Middle frontal gyrus (tissue), 1 donor: ENCODE data around the gene ITGA2.

ENCODE experiments used
- DNase-seq: peaks from one replicate; pipeline ENCODE4 v3.0.0-alpha.2; 2015; ENCODE audit warnings: low spot score; ENCODE audit errors: extremely low spot score

The ITGA2 gene

DNA sequence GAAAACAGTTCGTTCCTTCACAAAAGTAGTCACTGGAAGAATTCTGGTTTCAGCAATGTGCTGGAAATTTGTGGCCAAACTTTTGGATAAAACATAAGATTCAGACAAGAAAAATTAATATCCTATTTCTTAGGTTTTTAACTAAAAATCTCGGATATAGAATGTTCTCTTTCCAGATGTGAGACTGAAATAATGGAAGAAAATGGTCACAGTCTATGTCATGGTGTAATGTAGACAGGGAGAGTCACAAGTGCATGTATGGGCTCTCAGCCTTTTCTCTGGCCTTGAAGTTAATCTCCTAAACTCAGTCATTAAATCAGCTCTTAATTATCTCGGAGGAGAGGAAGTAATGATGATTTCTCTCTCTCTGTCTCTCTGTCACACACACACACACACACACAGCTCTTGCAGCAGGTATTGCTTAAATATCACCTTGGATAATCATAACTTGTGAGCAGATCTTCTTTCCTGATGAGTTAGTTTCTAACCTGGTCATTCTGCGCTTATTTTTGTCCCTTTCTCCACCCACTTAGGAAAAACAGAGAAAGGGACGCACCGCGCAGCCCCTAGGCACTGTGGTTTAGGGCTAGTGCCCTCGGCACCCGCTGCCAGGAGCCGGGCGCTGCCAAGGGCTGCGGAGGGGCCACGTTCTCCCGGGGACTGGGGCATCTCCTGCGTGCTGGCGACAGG, 672 bp upstream of the ITGA2 start:
- no peak for DNase-seq

DNA sequence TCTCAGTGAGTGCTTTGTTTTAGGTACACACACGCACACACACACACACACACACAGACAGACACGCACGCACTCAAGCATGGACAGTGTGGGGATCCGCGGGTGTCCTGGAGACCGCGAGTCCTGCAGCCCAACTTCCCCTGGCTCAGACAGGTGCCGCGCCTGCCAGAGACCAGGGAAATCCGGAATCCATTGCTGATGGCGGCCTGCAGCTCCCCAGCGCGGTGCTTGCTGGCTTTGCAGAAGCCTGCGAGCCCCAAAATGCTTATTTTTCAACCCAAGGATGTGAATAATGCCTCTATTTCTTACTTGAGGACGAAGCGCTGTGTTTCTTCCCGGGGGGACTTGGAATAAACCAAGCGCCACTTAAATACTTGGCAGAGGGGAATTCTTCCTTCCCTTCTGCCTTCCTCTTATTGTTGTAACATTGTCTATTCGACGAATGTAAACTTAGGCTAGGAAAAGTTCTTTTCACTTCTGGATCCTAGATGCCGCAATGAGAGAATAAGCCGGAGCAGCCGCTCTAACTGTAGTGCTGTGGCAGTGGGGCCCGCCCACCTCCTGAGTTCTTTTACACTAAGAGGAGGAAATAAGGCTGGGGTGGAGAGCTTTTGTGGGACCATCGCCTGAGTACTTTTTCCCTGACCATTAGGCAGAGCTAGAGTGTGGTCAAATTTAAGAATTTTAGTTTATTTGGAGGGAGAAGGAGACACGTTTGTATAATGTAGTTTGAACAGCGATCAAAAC, 802 bp downstream of the ITGA2 start:
- DNase-seq, result no peak

DNA sequence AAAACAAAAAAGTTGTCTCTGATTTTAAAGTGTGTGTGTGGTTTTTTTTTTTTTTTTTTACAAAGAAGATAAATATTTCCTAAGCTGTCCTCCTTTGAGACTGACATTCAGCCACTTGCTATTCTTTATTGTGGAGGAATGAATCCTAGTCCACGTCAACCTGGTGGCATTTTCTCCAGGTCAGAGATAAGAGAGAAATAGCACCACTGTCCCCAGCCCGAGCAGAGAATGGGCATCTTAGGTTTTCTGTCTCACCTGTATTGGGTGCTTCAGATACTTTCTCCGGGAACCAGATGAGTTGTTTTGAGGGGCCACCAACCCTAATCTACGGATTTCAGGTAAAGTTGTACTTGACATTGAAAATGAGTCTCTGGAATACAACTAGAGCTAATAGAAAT, 1.4 kb downstream of the ITGA2 start:
- DNase-seq, result no peak

DNA sequence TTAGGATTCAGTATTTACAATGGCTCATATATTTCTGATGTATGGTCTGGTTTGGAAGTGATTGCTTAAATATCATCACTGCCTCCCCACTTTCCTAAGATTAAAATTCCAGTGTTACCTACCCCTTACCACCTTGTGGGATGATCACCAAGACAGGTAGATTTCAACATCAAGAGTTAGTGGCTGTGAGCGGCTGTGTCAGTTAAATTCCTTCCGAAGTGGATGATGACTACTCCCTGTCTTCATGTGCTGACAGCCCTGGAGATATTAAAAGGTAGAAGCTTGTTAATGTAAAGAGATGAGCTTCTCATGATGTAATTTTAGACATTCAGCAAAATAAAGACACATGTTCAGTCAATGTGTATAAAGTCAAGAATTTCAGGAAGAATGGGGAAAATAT, 4.2 kb downstream of the ITGA2 start:
- no peak for DNase-seq

DNA sequence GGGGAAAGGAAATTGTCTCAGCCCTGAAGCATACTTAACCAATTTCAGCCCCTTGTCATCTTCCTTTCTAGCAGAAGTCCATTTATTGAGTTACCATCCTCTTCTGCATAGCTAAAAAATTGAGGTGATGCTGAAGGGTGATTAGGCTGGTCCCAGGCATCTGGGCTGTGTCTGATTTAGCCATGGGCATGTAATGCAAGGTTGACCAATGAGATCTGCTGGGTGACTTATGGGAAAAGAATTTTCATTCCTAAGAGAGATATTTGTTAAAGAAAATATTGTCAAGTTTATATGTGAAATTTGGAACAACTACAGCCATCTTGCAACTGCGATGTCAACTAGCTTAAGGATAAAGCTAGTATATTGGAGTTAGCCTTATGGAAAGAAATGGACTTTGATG, 5.1 kb downstream of the ITGA2 start:
- DNase-seq, result no peak

DNA sequence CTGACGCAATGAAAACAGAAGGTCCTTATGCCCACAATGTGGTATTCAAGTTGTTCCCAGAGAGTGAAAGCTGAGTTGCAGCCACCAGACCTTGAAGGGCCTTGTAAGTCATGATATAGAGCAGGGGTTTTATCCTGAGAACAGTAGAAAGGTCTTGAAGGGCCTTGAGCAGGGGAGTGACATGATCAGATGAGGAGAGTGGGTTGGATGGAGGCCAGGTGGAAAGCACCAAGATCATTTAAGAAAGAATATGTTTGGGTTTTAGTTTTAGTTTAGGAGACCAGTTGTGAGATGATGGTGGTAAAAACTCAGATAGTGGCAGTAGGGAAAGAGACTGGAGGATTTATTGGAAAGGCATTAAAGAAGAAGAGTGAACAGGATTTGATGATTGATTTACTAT, 5.9 kb downstream of the ITGA2 start:
- no peak for DNase-seq

DNA sequence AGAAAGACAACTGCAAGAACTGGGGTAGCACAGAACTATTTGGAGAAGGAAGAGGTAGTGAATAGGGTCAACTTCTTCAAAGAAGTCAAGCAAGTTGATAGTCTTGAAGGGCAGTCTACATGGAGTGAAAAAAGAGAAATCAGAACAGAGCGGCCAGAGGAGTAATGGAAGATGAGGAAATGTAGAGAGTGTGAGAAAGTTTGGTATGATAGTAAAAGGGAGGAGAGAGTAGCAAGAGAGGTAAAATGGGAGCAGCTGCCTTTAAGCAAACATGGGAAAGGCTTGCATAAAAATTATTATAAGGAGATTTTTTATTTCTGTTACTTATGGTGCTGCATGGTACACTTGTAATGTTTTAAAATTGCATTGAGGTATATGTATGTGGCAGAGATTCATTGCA, 6.8 kb downstream of the ITGA2 start:
- no peak for DNase-seq

DNA sequence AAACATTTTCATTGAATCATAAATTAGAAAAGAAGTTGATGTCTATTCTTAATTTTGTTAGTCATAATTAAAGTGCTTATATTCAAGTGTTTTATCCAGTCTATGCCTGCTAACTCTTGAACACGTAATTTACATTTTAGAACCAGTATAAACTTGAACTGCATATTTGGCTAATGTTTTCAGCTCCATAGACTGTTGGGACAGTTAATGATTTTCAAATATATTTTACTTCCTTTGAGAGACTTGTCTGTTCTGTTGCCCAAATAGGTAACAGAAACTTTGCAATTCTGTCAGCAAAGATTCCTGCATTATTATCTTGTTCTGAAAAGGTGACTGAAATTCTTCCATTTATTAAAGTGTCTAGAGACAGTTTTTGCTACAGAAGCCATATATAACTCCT, 7.8 kb downstream of the ITGA2 start:
- no peak for DNase-seq

DNA sequence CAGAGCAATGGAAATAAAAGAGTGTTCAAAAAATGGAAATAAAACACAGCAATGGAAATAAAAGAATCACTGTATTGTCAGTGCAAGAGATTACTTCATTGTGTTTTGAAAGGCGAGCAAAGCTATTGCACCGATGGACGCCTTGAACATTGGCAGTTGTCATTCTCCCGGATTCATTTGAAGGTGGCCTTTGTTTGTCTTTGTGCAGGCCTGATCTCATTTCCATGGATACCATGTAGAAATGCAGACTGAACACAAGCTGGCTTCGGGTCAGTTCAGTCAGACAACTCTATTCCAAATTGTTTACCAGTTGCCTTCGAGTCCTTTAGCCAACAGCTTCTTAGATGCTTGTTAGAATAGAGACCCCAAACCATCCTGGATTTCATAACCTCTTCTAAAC, 8.3 kb downstream of the ITGA2 start:
- DNase-seq, result peak; percentile 74

DNA sequence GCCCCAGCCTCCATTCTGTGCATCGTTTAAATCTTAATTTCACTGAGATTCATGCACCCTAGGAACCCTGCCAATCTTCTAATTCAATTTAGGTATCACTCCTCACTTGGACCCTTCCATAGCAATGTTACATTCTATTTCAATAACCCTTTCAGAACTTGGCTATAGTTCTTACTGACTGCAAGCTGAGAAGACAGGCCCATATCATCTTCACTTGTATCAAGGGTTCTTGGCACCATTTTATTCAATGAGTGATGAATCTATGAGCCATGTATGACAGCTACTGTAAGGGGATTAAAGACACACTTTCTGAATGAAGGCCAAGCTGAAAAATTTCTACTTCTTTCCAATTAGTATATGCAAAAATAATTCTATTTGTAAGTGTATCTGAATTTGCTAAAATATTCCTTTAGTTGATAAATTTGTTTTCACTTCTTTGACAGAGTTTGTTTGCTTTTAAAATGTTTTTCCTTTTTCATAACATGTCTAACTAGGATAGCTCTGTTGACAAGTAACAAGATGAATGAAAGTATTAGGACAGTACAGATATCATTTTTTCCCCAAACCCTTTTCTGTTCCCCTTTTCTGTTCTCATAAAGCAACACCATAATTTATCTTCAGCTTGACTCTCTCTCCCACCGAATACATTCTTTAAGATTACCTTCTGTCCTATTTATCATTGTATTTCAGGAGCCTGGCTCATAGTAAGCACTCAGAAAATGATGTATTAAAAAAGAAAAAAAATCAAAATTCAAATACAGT, 9.6 kb downstream of the ITGA2 start:
- DNase-seq, result no peak

DNA sequence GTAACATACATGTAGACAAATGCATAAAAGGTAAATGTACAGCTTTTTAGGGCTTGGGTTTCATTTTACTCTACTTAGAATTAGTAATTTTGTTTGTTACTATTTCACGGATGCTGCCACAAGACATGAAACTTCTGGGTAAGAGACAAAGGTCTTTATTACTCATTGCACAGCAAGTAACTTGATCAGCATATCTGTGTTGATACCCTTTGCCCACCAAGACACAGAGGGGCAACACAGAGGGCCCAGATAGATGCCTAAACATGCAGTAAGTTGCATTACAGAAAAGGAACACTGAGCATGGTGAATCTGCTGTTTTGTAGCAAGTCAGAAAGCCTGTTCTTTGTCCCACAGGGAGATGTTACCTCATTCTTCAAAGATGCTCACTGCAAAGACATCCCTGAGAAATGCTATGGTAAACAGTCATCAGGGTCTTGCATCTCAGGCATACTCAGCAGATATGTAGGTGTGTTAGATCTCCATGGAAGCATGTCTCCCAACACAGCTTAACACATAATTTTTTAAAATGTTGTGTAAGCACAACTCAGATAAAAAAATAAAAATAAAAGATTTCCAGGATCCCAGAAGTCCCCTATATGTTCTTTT, 10.3 kb downstream of the ITGA2 start:
- DNase-seq, result no peak

DNA sequence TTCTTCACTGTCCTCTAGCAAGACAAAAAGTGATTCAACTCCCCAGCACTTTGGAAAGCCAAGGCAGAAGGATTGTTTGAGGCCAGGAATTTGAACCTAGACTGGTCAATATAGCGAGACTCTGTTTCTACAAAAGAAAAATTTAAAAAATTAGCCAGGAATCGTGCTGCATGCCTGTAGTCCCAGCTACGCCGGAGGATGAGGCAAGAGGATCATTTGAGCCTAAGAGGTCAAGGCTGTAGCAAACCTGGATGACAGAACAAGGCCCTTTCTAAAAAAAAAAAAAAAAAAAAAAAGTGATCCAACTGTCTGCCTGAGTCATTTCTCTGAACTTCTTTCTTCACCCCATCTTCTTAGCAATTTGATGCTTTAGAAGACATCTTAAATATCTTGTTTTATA, 12.4 kb downstream of the ITGA2 start:
- no peak for DNase-seq

DNA sequence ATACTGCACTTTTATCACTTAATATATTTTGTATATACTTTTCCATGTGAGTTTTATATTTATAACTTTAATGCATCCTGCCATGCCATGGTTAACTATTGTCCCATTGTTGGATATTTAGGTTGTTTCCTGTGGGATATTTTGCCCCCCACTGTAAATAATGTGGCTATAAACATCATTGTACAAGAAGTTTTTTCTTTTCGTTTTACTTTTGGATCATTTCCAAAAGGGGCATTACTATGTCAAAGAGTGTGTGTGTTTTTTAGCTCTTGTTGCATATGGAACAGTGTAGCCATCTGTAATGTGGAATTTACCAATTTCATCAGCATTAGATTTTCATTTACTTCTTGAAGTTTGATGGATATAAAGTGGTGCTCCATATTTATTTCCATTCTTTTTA, 13.3 kb downstream of the ITGA2 start:
- no peak for DNase-seq

DNA sequence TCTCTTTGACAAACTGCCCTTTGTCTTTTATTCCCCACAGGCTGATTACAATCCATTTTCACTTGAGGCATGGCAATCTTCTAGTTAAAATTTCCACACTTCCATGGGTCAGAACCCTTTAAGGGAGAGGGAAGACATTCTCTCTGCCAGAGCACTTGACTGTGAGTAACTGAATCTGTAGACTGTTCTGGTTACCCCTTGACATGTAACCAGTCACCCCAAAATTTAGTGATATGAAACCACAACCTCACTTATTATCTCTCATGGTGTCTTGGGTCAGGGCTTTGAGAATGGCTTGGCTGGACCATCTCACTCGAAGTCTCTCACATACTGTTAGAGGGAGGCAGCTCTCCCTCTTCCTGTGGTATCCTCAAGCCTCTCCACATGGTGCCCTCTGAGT, 14.0 kb downstream of the ITGA2 start:
- no peak for DNase-seq

DNA sequence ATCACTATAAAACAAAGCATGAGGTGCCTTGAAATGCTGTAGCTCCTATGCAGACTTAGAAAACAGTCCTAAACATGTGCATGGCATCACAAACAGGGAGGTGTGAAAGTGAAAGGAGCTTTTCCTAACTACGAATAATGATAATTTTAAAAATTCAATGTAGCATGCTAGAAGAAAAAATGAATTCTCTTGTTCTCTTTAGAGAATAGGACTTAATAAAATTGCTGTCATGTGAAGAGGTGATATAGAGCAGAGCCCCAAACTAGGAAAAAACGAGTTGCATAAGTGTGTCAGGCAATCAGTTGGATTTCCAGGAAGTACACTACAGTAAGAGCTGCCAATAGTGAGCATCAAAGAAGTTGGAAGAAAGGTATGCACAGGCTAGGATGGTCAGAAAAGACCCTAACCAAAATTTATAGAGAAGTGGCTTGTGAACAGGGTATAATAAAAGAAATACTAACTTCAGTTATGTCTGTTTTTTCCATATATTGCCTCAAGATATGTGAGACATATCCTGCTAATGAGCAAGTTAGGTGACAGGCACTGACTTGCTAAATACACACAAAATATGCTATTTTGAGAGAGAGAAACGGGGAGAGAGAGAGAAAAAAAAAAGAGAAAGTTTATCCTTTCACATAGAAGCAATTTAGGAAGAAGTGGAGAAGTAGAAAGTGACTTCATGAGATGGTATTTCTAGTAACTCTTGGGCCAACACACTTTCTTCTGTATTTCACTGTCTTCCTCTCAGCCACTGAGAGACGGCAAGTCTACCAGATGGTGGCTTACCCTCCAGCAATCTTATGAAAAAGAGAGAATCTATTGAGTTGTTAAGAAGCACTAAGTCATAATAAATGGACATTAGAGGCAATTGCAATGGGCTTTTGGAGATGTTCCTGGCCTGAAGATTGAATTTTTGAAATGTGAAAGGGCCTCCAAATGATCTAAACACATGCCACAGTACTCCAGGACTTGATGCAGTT, 18.0 kb downstream of the ITGA2 start:
- no peak for DNase-seq

DNA sequence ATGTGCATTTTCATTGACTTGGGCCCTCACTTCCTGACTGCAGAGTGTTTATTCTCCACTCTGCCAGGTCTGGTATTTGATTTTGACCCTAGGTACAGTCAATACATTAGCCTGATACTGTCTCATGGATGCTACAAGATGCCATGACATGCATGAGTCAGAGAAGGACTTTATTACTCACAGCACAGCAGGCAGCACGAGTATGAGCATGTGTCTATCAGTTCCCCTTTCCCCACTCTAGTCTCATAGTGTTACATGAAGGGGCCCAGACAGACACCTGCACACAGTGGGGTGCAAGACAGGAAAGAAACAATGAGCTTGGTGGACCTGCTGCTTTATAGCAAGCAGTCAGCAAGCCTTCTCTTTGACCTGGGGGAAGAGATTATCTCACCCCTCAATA, 19.6 kb downstream of the ITGA2 start:
- no peak for DNase-seq

DNA sequence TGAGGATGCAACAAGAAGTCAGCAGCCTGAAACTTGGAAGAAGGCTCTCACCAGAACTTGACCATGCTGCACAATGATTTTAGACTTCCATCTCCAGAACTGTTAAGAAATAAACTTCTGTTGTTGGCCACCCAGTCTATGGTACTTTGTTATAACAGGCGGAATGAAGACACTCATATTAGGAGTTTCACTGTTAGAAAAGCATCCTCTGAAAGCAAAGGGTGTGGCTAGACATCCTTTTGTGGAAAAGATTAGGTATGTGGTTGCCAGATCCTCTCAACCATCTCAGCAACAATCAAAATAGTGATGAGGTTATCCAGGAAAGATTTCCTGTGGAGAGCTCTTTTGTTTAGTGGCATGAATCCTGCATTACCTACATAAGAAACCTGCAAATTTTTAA, 20.7 kb downstream of the ITGA2 start:
- no peak for DNase-seq

DNA sequence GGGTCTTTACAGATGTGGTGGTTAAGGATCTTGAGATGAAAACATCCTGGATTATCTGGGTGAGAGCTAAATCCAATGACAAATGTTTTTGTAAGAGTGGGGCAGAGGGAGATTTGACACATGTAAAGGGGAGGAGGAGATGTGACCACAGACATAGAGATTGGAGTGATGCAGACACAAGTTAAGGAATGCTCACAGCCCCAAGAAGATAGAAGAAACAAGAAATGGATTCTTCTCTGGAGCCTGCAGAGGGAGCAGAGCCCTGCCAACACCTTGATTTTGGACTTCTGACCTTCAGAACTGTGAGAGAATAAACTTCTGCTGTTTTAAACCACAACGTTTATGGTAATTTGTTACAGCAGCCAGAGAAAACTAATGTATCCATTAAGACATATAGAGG, 21.7 kb downstream of the ITGA2 start:
- DNase-seq, result no peak

DNA sequence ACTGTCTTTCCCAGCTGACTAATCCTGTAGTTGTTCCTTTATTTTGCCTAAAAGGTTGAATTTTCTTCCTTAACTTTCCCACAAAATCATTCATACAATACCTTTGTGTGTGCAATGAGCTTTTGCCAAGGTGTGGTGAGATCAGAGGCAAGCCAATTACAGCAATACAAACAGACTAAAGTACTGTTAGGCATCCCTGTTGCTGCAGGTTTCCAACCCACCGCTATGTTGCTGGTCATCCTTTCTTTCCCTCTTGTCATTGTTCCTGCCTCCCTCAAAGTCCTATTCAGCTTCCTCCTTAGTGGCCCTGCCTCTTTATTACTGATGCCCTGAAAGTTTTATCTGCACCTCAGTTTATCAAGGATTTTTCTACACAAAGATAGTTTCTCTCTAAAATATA, 22.1 kb downstream of the ITGA2 start:
- DNase-seq, result no peak

DNA sequence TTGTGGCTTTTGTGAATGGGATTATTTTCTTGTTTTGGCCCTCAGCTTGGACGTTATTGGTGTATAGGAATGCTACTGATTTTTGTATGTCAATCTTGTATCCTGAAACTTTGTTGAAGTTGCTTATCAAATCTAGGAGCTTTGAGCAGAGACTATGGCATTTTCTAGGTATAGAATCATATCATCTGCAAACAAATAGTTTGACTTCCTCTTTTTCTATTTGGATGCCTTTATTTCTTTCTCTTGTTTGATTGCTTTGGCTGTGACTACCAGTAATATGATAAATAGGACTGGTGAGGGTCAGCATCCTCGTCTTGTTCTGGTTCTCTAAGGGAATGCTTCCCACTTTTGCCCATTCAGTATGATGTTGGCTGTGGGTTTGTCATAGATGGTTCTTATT, 24.7 kb downstream of the ITGA2 start:
- DNase-seq, result no peak

DNA sequence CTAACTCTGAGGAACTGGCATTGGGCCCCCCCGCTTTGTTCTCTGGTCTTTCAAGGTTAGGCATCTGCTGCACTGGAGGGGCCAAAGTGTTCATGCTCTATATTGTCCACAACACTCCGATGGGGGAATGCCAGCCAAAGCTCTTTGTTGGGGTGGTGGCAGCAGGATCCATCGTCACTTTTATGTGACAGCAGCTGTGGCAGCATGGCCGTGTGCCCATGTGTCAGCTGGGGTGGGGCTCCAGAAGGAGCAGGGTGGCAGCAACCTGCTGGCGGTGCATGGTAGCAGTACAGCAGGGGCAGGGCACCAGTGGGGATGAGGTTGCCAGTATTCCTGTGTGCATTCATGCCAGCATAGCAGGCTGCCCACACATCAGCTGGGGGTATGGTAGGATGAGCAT, 28.2 kb downstream of the ITGA2 start:
- DNase-seq, result no peak
